OCI-LY1 (cell line): ENCODE measurements around the gene LECT2.

Experiments
- CTCF ChIP-seq: fragments of 200-600 bp; sonication (generic), shearing (Covaris generic); IDR thresholded peaks from 2 replicates; pipeline ENCODE4 v1.5.1; 2017; ENCODE audit warnings: mild to moderate bottlenecking, antibody characterized with exemption, low read length, moderate library complexity, mixed read lengths
- EZH2 ChIP-seq: fragments of 200-600 bp; sonication (generic), shearing (Covaris generic); IDR thresholded peaks from 2 replicates; pipeline ENCODE4 v1.8.0; 2017; ENCODE audit warnings: borderline replicate concordance, mixed run types, mild to moderate bottlenecking, antibody characterized with exemption, low read length, moderate library complexity, mixed read lengths

- TF ChIP-seq CTCF (no peak), EZH2 (no peak)
Observed at GRCh38 chr5:135954899-135955298, at the start of gene LECT2.
